Ishikawa (cell line): ENCODE measurements around the gene CUEDC2.

Source experiments
- CEBPB ChIP-seq: IDR thresholded peaks from 2 replicates; pipeline ENCODE4 v1.6.1; 2012
- CREB1 ChIP-seq: IDR thresholded peaks from 2 replicates; pipeline ENCODE4 v1.6.1; 2012; ENCODE audit warnings: low read depth
- EP300 ChIP-seq: IDR thresholded peaks from 2 replicates; pipeline ENCODE4 v1.6.1; 2012; ENCODE audit warnings: borderline replicate concordance
- FOXM1 ChIP-seq: IDR thresholded peaks from 2 replicates; pipeline ENCODE4 v1.6.1; 2012; ENCODE audit warnings: low read depth, borderline replicate concordance
- RAD21 ChIP-seq: IDR thresholded peaks from 2 replicates; pipeline ENCODE4 v1.6.1; 2012; ENCODE audit warnings: low read depth
- TAF1 ChIP-seq: IDR thresholded peaks from 2 replicates; pipeline ENCODE4 v1.6.1; 2012; ENCODE audit warnings: low read depth, mild to moderate bottlenecking
- TCF12 ChIP-seq: IDR thresholded peaks from 2 replicates; pipeline ENCODE4 v1.6.1; 2012; ENCODE audit warnings: low read depth
- YY1 ChIP-seq: IDR thresholded peaks from 2 replicates; pipeline ENCODE4 v1.6.1; 2012; ENCODE audit warnings: low read depth
- ZBTB7A ChIP-seq: IDR thresholded peaks from 2 replicates; pipeline ENCODE4 v1.6.1; 2012; ENCODE audit warnings: low read depth
- TF ChIP-seq, protein P1 (sequence below): IDR thresholded peaks from 2 replicates; pipeline ENCODE4 v1.6.1; 2012

DNA sequence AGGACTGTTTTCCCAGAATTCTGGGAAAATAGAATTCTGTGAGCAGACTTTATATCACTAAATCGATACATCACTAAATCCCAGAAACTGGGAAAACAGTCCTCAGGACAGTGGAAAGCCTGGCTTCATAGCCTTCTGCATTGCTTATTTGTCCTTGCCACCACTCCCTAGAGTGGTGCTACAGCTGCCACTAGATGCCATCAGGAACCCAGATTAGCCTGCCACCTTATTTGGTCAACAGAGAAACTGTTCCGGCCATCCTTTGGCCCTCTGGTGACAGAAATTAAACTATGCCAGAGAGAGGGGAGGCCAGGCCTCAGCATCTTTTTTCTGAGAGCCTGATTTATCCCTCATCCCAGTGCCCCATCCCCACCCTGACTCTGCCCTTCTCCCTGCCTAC, 56.5 kb downstream of the CUEDC2 start:
- no peak for TF ChIP-seq RAD21
- no peak for TF ChIP-seq CREB1
- TF ChIP-seq ZBTB7A, result no peak
- no peak for TF ChIP-seq TAF1
- no peak for TF ChIP-seq EP300
- TF ChIP-seq, protein P1, sequence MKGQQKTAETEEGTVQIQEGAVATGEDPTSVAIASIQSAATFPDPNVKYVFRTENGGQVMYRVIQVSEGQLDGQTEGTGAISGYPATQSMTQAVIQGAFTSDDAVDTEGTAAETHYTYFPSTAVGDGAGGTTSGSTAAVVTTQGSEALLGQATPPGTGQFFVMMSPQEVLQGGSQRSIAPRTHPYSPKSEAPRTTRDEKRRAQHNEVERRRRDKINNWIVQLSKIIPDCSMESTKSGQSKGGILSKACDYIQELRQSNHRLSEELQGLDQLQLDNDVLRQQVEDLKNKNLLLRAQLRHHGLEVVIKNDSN, result no peak
- TF ChIP-seq YY1, result no peak
- TF ChIP-seq CEBPB, result no peak
- no peak for TF ChIP-seq TCF12
- TF ChIP-seq FOXM1, result no peak
